Measurements from ENCODE around the gene TDP1. TPM values are rescaled to one million over a fixed set of nuclear protein-coding genes. Genes with fewer than 3 reads are reported as not detected.
A peak's percentile ranks its signal among the peaks of the same experiment; 100 is the strongest.

Gene TDP1
- total and polyA plus RNA-seq, 2 of the 13 experiments (the other 11 are each of a cell fraction or from before 2014, with no cell fraction given): 16.4 to 31.2 TPM

- TF ChIP-seq ZHX2 (IDR thresholded peaks at IDR 0.05; ENCODE audit: low read depth) (no peak), ZHX2 (CRISPR knock-in tag; IDR thresholded peaks at IDR 0.05; ENCODE audit: borderline replicate concordance) (no peak; the same call in 1 of the 2 replicates), HOMEZ (CRISPR knock-in tag; IDR thresholded peaks at IDR 0.05; ENCODE audit: low read depth) (peak; percentile 91), DNMT1 (CRISPR knock-in tag; IDR thresholded peaks at IDR 0.05) (no peak), ZMYM4 (CRISPR knock-in tag; IDR thresholded peaks at IDR 0.05) (peak; percentile 99), MXI1 (IDR thresholded peaks at IDR 0.05; ENCODE audit: borderline replicate concordance, low read depth, low read length) (peak; percentile 89; the same call in 2 of the 3 replicates), AHR (CRISPR knock-in tag; IDR thresholded peaks at IDR 0.05) (peak; percentile 46; the same call in 1 of the 2 replicates), EED (CRISPR knock-in tag; IDR thresholded peaks at IDR 0.05) (0 out of 2 replicates have a peak, but pooled peaks have one; percentile 21), TBX3 (IDR thresholded peaks at IDR 0.05; ENCODE audit: borderline replicate concordance) (no peak), RBFOX2 (IDR thresholded peaks at IDR 0.05; ENCODE audit: low read depth, low read length) (peak; percentile 96)
- TF ChIP-seq, protein P1, sequence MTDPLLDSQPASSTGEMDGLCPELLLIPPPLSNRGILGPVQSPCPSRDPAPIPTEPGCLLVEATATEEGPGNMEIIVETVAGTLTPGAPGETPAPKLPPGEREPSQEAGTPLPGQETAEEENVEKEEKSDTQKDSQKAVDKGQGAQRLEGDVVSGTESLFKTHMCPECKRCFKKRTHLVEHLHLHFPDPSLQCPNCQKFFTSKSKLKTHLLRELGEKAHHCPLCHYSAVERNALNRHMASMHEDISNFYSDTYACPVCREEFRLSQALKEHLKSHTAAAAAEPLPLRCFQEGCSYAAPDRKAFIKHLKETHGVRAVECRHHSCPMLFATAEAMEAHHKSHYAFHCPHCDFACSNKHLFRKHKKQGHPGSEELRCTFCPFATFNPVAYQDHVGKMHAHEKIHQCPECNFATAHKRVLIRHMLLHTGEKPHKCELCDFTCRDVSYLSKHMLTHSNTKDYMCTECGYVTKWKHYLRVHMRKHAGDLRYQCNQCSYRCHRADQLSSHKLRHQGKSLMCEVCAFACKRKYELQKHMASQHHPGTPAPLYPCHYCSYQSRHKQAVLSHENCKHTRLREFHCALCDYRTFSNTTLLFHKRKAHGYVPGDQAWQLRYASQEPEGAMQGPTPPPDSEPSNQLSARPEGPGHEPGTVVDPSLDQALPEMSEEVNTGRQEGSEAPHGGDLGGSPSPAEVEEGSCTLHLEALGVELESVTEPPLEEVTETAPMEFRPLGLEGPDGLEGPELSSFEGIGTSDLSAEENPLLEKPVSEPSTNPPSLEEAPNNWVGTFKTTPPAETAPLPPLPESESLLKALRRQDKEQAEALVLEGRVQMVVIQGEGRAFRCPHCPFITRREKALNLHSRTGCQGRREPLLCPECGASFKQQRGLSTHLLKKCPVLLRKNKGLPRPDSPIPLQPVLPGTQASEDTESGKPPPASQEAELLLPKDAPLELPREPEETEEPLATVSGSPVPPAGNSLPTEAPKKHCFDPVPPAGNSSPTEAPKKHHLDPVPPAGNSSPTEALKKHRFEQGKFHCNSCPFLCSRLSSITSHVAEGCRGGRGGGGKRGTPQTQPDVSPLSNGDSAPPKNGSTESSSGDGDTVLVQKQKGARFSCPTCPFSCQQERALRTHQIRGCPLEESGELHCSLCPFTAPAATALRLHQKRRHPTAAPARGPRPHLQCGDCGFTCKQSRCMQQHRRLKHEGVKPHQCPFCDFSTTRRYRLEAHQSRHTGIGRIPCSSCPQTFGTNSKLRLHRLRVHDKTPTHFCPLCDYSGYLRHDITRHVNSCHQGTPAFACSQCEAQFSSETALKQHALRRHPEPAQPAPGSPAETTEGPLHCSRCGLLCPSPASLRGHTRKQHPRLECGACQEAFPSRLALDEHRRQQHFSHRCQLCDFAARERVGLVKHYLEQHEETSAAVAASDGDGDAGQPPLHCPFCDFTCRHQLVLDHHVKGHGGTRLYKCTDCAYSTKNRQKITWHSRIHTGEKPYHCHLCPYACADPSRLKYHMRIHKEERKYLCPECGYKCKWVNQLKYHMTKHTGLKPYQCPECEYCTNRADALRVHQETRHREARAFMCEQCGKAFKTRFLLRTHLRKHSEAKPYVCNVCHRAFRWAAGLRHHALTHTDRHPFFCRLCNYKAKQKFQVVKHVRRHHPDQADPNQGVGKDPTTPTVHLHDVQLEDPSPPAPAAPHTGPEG (CRISPR knock-in tag; IDR thresholded peaks at IDR 0.05): peak; percentile 96
Measured at GRCh38 chr14:89955745-89956660, at the start of gene TDP1 (continued).

Measured in HepG2 (cell line).